ENCODE data around the gene XDH. TPM values are rescaled to one million over a fixed set of nuclear protein-coding genes. Genes with fewer than 3 reads are reported as not detected.

The XDH gene
- total RNA-seq, 1 donor from 2014 or later: 4.6 TPM

Other genes starting within 250 kb of the XDH start
- 0.14 TPM for gene CAPN14, start 197.2 kb downstream of the XDH start, total RNA-seq
- 6.7 TPM for gene EHD3, start 180.6 kb downstream of the XDH start, total RNA-seq
- gene SRD5A2, start 166.2 kb upstream of the XDH start, total RNA-seq: 0.09 TPM

Data from mucosa of gallbladder (tissue), 1 donor.